ENCODE measurements around the gene MCM9. TPM values are rescaled to one million over a fixed set of nuclear protein-coding genes. Genes with fewer than 3 reads are reported as not detected.
A peak's percentile ranks its signal among the peaks of the same experiment; 100 is the strongest.

The MCM9 gene
- total RNA-seq, 6 experiments from 2014 or later: 4.3 to 7.6 (median 6.9) TPM

GRCh38 chr6:118897386-118897785, 37.6 kb downstream of the MCM9 start:
- intact Hi-C loops (cut with DNase I): no loop called here
- no peak for DNase-seq
- H3K36me3 ChIP-seq: peaks cover 0 to 6% (median 0%) of the 10 kb centered on the region in 4 donors
- H3K27ac ChIP-seq: no peak overlapping the region
- no peaks in the 10 kb centered on the region for H3K27me3 ChIP-seq
- no peak for ATAC-seq
- peaks cover 0 to 13% (median under 1%) of the 10 kb centered on the region in 4 donors for H3K4me1 ChIP-seq
- TF ChIP-seq CTCF (IDR thresholded peaks at IDR 0.05) (no peak), POLR2A (IDR thresholded peaks at IDR 0.05) (no peak)
- no peaks in the 10 kb centered on the region for H3K9me3 ChIP-seq
- H3K4me3 ChIP-seq: no peak overlapping the region

- ATAC-seq: no peak
- TF ChIP-seq POLR2A (IDR thresholded peaks at IDR 0.05) (no peak), CTCF (IDR thresholded peaks at IDR 0.05) (peak; percentile 35 to 48 (median 41))
- H3K27me3 ChIP-seq: no peaks in the 10 kb centered on the region
- H3K4me3 ChIP-seq: no peak overlapping the region
- H3K36me3 ChIP-seq: no peaks in the 10 kb centered on the region
- DNase-seq: no peak
- 65% methylated on average over 5 of the region's 5 CpGs for WGBS (ENCODE audit: insufficient coverage, low coverage, low lambda C conversion rate, missing lambda C conversion rate)
- H3K9me3 ChIP-seq: no peaks in the 10 kb centered on the region
- H3K27ac ChIP-seq: no peak overlapping the region
- H3K4me1 ChIP-seq: peaks cover 0 to 17% (median 3%) of the 10 kb centered on the region in 4 donors
- intact Hi-C loops (cut with DNase I): no loop called here
Observed at GRCh38 chr6:118896339-118897136, 38.4 kb downstream of the MCM9 start.

GRCh38 chr6:118895859-118896258, 39.1 kb downstream of the MCM9 start:
- no peaks in the 10 kb centered on the region for H3K9me3 ChIP-seq
- no peaks in the 10 kb centered on the region for H3K27me3 ChIP-seq
- no peak for DNase-seq
- WGBS (ENCODE audit: insufficient coverage, low coverage, low lambda C conversion rate, missing lambda C conversion rate): 38% methylated on average over 2 of the region's 2 CpGs
- intact Hi-C loops (cut with DNase I): no loop called here
- H3K4me1 ChIP-seq: peaks cover 0 to 17% (median 3%) of the 10 kb centered on the region in 4 donors
- ATAC-seq: no peak
- H3K4me3 ChIP-seq: peak overlapping the region in 2 of 3 donors; percentile 83 to 87
- TF ChIP-seq POLR2A (IDR thresholded peaks at IDR 0.05) (no peak), CTCF (IDR thresholded peaks at IDR 0.05) (no peak)
- H3K36me3 ChIP-seq: no peaks in the 10 kb centered on the region
- H3K27ac ChIP-seq: peak overlapping the region in 1 of 3 donors; percentile 95

- no peak for TF ChIP-seq CTCF (IDR thresholded peaks at IDR 0.05)
- peak; percentile 32 for TF ChIP-seq POLR2A (IDR thresholded peaks at IDR 0.05)
- H3K9me3 ChIP-seq: no peaks in the 10 kb centered on the region
- H3K27ac ChIP-seq: peak overlapping the region; percentile 78 to 95 (median 92)
- peak overlapping the region; percentile 83 to 89 (median 87) for H3K4me3 ChIP-seq
- intact Hi-C loops (cut with DNase I): no loop called here
- DNase-seq: no peak
- peaks cover 0 to 17% (median 3%) of the 10 kb centered on the region in 4 donors for H3K4me1 ChIP-seq
- 0% methylated on average over 7 of the region's 11 CpGs for WGBS (ENCODE audit: insufficient coverage, low coverage, low lambda C conversion rate, missing lambda C conversion rate)
- no peaks in the 10 kb centered on the region for H3K36me3 ChIP-seq
- no peaks in the 10 kb centered on the region for H3K27me3 ChIP-seq
- no peak for ATAC-seq
Observed at GRCh38 chr6:118895261-118895560, 39.7 kb downstream of the MCM9 start.

All from right lobe of liver (tissue), 6 donors.